Brain microvascular endothelial cell (primary cell): ENCODE measurements around the gene ZNF521.

Experiments
- DNase-seq: peaks from one replicate; pipeline ENCODE4 v3.0.0-alpha.2; 2020
- H3K27ac ChIP-seq: fragments of 250-450 bp; sonication (Bioruptor Pico); 2 replicates; pipeline ENCODE4 v1.5.1; 2020; ENCODE audit warnings: mild to moderate bottlenecking, moderate library complexity
- H3K27me3 ChIP-seq: fragments of 250-450 bp; sonication (Bioruptor Pico); replicated peaks from 2 replicates; pipeline ENCODE4 v1.5.1; 2020; ENCODE audit warnings: mild to moderate bottlenecking
- H3K36me3 ChIP-seq: fragments of 250-450 bp; sonication (Bioruptor Pico); replicated peaks from 2 replicates; pipeline ENCODE4 v1.5.1; 2020; ENCODE audit warnings: mild to moderate bottlenecking
- H3K4me3 ChIP-seq: 2 replicates; pipeline ENCODE4 v1.5.1; 2011; ENCODE audit warnings: low read depth, mild to moderate bottlenecking, control low read depth, low read length, moderate library complexity
- CTCF ChIP-seq: IDR thresholded peaks from 2 replicates; pipeline ENCODE4 v1.5.1; 2011; ENCODE audit warnings: low read depth, mild to moderate bottlenecking, moderate library complexity, low read length, control low read depth, inconsistent platforms; ENCODE audit errors: missing control alignments
- in situ Hi-C: cut with HindIII; loops from 2 replicates; pipeline ENCODE4 v1.10.0; 2017; ENCODE audit warnings: low sequenced_read_pairs, low pct_ligation_motif_present

The ZNF521 gene

GRCh38 chr18:25350489-25351251 is 1.3 kb downstream of the ZNF521 start:
- in situ Hi-C loops = no loop called here
- peak; percentile 9 for DNase-seq
- peak overlapping the region; percentile 91 for H3K4me3 ChIP-seq
- no peaks in the 10 kb centered on the region for H3K36me3 ChIP-seq
- peaks cover 2% of the 10 kb centered on the region for H3K27me3 ChIP-seq
- peak overlapping the region; percentile 46 for H3K27ac ChIP-seq
- no peak for TF ChIP-seq CTCF

- no peaks in the 10 kb centered on the region for H3K36me3 ChIP-seq
- TF ChIP-seq CTCF = no peak
- H3K27ac ChIP-seq = peak overlapping the region; percentile 46
- in situ Hi-C loops = no loop called here
- peak overlapping the region; percentile 91 for H3K4me3 ChIP-seq
- peaks cover 2% of the 10 kb centered on the region for H3K27me3 ChIP-seq
- DNase-seq = no peak
Measured at GRCh38 chr18:25349926-25350487, 2.0 kb downstream of the ZNF521 start.

- TF ChIP-seq CTCF = no peak
- H3K4me3 ChIP-seq = peak overlapping the region; percentile 91
- in situ Hi-C loops = no loop called here
- H3K27me3 ChIP-seq = no peaks in the 10 kb centered on the region
- peak overlapping the region; percentile 20 for H3K27ac ChIP-seq
- no peaks in the 10 kb centered on the region for H3K36me3 ChIP-seq
- DNase-seq = peak; percentile 11
Measured at GRCh38 chr18:25349131-25349925, 2.6 kb downstream of the ZNF521 start.

- H3K4me3 ChIP-seq = peak overlapping the region; percentile 91
- H3K27ac ChIP-seq = no peak overlapping the region
- no peaks in the 10 kb centered on the region for H3K27me3 ChIP-seq
- H3K36me3 ChIP-seq = no peaks in the 10 kb centered on the region
- in situ Hi-C loops = no loop called here
- no peak for TF ChIP-seq CTCF
- no peak for DNase-seq
Measured at GRCh38 chr18:25348386-25349130, 3.4 kb downstream of the ZNF521 start.

- Histone ChIP-seq H3K4me3 (no peak overlapping the region), H3K36me3 (no peaks in the 10 kb centered on the region), H3K27ac (no peak overlapping the region), H3K27me3 (no peaks in the 10 kb centered on the region)
- DNase-seq = no peak
- no peak for TF ChIP-seq CTCF
- in situ Hi-C loops = no loop called here
Measured at GRCh38 chr18:25346561-25346960, 5.4 kb downstream of the ZNF521 start.
